Stimulated activated CD4-positive, alpha-beta T cell treated with anti-CD3 and anti-CD28 coated beads, Interleukin-12 subunit alpha, Interleukin-12 subunit beta, amount 100 ng/mL, for 48 hours (primary cell): ENCODE results near the gene SPAG17.
"Not testable (repeated sequence)": the region's sequence is repeated elsewhere in the genome, so short reads cannot be mapped to it uniquely, and the experiment has no call there.

Experiments used
- DNase-seq, 3 donors: peaks; one replicate each; pipeline ENCODE4 v3.0.0-alpha.2; 2020; ENCODE audit warnings: low read depth in 2 of 3, low spot score in 1 of 3

SPAG17 gene

DNA sequence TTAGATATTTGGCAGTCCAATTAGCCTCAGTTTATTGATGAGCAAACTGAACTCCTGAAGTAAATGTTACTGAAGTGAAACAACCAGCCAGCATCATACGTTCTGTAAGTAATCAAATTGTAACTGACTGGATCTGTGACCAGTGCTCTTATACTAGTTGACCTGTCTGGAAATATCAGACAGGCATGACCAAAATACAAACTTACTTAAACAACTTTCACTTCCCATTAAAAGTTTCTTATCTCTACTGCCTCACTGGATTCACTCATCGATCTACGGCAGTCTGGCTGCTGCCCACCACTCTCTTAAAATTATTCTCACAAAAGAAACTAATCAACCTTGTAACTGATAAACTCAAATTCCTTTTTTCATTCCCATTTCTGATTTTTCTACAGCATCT is 199.1 kb downstream of the SPAG17 start:
- DNase-seq, result no peak

DNA sequence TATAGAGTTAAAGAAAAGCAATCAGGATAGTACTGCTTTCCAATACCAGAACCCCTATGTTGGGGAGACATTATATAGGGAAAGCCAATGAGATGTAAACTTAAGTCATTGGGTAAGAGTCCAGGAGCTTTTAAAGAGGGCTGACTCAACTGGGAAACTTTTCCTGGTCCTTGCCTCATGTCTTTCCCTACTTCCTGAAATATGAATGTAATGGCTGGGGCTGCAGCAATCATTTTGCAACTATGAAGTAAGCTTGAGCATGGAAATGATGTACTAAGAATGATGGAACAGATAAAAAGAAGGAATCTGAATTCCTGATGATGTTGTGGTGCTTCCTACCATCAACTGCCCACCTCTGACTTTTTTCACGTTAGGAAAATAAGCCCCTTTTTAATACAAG is 199.8 kb downstream of the SPAG17 start:
- DNase-seq, result no peak

DNA sequence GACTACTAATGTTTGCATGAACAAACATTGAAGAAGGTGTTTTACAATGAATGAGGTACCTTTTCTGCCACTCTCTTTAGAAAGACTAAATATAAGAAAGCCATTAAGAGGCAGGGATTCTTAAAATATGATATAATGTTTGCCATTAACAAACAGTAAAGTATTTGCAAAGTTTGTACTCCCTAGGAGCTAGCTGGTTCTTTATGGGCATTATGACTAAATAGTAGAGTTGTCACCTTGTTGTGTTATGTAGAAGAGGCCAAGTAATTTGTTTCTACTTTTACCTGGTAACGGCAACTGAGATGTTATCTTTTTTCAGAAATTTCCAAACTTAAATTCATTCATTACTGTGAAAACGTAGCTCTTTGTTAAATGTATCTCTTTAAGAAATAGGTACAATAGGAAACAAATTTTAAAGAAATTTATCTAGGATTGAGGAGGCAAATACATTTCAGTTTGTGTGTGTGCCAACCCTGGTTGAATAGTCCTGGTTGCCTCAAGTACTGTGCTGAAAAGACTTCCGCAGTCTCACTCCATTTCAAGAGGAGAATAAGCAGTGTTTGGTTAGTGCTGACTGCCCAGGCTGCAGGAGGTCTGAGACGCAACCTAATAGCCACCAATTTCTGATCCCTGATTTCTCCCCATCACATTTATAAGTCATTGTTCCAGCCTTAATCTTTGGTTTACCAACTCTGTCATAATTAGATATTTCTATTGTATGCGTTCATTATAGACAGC is 203.4 kb downstream of the SPAG17 start:
- no peak for DNase-seq

DNA sequence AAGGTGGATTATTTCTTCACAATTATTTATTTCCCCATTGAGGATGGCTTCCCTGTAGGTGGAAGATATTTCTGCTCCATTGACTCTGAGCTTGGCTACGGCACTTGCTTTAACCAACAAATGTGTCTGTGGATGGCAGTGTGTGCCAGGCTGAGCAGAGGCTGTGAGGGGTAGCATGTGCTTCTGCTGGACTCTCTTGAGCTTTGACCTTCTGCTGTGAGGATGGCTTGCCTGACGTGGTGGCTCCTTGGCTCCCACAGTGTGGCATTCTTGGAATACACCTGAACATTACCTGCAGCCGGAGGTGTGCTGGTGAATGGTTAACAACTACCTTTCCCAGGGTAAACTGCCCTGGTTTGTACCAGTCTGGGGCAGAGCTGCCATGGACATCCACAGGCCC is 208.6 kb downstream of the SPAG17 start:
- no peak for DNase-seq

DNA sequence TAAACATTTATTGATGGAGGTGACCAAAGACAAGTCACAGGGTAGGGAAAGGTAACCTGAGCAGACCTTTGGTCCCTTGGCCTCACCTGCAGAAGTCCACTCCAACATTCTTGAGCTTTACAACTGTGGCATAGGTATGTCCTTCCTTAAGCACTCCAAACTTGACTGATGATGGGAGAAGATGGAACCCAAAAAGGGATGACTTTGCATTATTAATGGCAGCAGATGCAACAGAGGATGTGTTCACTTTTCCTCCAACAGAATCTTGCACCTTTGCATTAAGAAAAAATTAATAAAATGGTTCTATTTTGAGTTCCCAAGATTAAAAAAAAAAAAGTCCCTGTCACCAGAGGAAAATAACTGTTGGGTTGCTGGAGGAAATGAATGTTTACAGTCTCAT is 213.3 kb downstream of the SPAG17 start:
- DNase-seq, result no peak

DNA sequence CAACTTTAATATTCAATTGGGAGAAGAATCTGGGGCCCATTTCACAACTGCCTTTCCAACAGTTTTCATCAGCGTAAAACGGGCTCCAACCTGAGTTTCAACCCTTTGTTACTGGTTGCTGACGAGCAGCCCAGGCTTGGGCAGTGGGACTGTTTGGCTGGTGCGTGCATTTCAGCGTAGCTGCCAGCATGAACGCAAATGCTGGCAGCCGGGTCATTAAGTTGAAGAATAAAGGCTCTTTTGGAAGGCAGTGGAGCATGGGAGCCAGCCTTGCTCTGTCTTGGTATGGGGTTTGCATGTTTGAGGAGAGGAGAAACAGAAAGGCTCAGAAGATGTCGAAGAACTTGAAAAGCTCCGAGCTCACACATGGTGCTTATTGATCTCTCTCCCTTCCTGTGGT is 214.8 kb downstream of the SPAG17 start:
- DNase-seq, result no peak

DNA sequence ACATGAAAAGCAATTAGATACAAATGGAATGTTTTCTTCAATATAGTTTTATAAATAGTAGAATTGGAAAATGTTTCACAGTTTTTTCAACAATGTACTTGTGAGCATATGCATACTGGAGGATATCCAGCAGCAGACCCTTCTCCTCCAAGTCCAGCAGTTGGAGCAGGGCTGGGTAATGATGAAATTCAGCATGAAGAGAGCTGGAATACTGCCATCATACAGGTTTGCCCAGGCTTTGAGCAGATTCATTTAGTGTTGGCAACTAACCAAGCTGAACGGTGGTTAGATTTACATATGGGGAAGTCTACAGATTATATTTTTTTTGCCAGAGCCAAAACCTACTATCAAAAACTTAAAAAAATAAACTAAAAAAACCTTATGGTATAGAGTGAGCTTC is 217.1 kb downstream of the SPAG17 start:
- DNase-seq, result no peak

DNA sequence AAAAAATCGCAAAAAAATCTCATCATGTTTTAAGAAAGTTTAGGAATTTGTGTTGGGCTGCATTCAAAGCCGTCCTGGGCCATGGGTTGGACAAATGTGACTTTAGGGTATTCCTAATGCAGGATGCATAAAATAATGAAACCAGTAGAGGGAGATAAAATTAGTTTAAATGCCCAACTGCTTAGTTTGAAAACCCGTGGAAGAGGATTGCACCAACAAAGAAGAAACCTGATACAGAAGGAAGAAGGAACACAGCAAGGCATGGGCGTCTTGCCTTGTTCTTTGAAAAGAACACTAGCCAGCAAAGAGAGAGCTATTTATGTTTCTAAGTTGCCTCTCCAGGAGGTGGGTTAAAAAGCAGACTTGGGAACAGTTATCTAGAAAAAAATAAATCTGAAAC is 217.6 kb downstream of the SPAG17 start:
- no peak for DNase-seq

DNA sequence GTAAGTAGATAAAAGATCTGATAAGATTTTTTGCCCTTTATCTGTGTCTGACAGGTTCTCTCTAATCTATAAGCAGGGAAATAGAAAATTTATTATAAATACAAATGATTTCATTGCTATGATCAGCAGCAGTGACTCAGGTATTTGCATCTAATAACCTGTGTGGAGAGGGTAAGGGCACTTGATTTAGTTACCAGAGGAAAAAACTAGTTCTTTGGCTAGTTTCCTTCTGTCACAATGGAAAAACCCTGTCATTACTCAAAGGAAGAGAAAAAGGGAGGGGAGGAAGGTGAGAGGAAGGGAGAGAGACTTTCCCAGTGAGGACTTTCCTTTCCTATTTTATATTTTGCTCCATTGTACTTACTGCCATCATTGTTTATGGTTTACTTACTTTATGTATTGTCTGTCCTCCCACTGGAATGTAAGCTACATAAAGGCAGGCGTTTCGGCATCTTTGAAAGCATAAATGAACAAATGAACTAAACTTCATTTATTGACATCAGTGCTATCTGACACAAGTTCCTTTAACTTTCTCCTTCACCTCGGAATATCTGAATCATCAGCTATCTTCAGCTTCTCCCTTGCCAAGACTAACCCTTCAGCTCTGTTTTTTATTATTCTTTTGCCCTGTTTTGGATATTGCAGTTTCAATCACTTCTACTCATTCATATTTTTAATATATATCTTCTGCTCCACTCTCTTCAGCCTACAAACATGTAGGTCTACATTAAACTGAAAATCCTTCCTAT is 220.6 kb downstream of the SPAG17 start:
- DNase-seq, result no peak

DNA sequence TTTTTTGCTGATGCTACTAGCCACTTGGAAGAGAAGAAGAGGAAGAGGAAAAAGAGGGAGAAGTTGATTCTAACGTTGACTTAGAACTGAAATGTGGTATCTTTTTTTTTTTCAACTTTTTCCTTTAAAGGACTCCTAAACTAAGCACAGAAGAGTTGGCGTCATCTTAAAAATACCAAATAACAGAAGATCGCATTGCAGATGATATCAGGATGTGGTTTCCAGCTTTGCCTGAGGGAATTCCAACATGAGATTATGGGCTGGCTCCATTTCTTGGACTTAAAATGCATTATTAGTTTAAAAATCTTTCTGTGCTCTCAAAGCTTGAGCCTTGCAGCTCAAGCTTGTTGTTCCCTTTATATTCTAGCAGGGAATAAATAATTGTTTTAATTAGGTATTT is 225.7 kb downstream of the SPAG17 start:
- no peak for DNase-seq

DNA sequence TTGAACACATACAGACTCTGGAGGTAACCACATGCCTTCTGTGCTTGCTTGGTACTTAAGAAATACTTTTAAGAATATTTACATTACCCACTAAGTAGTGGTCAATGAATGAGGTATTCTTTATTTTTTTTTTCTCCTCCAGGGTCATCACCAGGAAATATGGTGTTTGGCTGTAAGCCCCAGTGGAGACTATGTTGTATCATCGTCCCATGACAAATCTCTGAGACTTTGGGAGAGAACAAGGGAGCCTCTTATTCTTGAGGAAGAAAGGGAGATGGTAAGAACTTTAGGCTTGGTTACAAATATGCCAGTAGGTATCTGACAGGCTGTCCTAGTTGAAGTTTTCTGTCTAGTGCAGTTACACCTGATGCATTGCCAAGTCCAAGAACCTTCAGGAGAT is 232.6 kb downstream of the SPAG17 start:
- no peak for DNase-seq

DNA sequence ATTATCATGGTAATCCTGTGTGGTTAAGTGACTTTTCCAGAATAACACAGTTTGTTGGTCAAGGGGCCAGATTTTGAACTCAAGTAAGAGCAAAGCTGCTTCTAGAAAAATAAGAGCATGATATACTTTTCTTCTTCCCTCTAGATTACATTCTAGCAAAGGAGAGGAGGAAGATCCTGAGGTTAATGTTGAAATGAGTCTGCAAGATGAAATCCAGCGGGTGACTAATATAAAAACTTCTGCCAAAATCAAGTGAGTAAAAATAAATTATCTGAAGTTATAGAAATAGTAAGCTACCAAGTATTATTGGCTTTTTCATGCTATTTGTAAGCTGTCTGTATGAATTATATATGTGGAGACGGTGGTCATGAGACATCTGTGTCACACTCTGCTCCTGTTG is 242.7 kb downstream of the SPAG17 start:
- no peak for DNase-seq

DNA sequence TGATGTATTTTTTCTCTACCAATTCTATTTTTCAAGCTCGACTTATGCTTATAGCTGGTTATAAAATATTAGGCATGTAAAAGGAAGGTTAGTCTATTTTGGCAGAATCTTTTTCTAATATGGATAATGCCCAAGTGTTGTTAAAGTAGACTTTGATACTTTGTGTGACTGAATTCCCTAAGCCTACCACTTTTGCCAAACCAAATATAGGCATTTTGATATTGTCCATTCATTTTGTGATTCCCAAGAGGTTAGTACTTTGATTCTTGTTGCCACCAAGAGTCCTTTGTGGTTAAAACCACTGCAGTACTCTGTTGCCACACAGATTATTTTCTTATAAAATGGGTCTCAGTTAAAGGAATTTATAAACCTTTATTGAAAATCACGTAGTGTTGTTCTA is 251.3 kb downstream of the SPAG17 start:
- DNase-seq, result no peak

DNA sequence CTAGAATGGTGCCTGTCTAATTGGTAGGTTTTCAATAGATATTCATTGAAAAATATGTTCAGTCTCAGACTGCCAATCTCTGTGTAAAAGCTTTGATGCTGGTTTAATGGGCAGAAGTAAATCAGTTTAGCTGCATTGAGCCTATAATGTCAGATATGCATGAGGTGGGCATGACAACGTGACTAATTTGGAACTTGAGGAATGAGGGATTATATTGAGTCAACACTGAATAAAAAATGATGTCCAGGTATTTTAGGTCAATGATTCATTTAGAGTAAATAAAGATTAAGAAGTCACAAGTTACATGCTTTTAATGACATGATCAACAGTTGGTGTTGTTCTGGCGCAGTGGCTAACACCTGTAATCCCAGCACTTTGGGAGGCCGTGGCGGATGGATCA is 252.5 kb downstream of the SPAG17 start:
- no peak for DNase-seq

DNA sequence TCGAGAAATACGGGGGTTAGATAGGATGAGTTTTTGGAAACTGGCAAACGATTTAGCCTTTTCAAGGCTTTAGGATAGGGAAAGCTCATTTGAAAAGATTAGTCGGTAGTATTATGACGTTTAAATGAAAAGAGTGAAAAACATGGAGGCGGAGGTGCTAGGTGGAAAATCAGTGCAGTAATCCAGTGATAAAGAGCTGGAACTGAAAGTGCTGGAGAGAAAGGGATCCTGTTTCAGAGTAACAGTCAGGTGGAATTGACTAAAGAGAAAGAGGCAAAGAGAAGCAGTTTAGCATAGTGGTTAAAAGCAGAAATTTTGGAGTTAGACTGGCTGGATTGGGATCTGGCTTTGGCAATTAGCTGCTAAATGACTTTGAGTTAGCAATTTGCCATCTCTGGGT is 254.5 kb downstream of the SPAG17 start:
- no peak for DNase-seq

DNA sequence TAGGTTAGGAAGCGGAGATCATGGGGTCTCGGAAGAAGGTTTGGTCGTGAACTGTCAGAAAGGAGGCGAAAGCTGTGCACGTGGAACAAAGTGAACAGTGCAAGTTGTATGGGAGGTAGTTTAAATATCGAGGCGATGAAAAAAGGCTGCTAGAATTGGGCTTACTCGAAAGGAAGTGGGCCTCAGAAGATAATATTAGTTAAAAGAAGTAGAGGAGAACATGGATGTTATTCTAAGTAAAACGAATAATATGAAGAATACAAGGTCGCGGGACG is 254.9 kb downstream of the SPAG17 start:
- DNase-seq, result no peak

DNA sequence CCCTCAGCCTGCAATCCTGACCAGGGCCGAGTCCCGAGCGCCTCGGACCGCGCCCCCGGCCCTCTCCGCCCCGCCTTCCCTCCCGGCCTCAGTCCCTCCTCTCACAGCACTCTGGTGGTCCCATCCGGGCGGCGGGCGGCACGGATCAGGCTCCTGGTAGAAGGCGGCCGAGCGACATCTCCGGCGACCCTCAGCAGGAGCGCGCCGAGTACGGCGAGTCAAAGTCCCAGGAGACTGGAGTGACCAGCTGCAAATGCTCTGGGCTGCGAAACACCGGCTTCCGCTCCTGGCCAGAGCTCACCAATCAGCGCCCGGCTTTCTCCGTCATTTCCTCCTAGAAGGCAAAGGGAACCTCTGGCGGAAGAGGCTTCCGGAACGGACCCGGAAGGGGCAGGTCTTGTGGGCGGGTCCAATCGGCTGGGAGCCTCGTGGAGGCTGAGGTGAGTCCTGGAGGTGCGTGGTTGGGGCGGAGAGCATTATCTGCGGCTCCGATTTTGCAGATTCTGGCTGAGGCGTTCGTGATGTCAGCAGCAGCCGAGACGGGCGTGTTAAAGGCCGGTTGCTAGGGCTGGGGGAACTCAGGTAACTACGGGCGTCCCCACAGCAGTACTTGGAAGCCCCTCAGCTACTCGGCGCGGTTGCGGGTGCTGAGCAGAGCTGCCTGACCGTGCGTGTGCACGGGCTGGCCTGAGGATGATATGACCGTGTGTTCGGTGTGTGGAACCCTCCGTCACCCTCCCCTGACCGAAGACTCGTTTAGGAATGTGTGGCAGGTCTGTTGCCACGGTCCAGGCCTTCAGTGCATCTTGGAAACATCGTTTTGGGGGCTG is 255.5 kb downstream of the SPAG17 start, which contains the start of the genes GDAP2 and WDR3:
Gene GDAP2, minus strand, starts transcription at position 279 of the 830 bp plus-strand sequence. CDS start 9,264 bp downstream, outside the sequence.
Gene WDR3, plus strand, starts transcription at position 397 of the 830 bp plus-strand sequence. CDS start 3,581 bp downstream, outside the sequence.
- DNase-seq, result peak; percentile 89 to 96 (median 91)

DNA sequence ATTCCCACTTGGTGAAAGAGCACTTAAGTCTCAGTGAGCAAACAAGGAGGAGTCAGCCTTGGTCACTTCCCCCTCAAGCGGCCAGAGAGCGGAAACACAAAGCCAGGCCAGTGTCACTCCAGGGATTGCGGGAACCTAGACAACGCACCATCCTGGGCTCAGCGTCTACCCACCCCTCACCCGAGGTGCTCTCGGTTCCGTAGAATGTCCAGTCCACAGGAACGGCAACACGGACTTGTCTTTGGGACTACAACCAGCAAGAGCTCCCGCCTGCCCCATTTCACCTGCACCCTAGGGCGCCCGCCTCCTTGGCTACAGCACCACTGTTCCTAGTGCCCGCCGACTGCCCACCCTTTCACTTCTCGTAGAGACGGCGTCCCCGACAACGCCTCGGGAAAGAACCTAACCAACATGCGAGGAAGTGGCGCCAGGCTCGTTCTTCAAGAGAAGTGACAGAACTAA is 256.1 kb downstream of the SPAG17 start:
- peak in 1 of 3 donors; percentile 4 for DNase-seq

DNA sequence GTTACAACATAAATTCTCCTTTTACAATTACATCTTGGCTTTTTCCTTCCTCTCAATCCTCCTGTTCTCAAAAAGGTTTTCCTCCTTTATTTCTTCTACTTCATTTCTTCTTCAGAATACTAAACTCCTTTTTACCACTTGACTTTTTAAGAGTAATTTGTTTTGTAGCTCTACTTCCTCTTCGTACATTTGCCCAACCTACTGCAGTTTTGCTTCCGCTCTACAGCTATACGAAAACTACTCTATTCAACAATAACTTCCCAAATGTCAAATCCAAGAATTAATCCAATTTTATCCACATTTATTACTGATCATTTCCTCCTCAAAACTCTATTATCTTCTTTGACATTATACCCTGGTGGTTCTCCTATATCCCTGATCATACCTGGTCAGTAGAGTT is 259.0 kb downstream of the SPAG17 start:
- DNase-seq, result no peak

DNA sequence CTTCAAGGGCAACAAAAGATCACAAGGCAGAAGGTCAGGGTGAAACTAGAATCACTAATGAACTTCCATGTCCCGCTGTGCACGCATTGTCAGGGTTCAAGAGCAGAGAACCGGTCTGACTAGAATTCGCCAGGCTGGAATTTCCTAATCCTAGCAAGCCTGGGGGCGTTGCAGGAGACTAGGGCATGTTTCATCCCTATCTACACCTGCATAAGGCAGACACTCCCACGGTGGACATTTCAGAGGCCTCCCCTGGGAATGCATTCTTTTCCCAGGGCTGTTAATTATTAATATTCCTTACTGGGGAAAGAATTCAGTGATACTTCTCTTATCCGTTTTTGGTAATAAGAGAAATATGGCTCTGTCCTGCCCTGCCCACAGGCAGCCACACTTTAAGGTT is 262.3 kb downstream of the SPAG17 start:
- not testable (repeated sequence) for DNase-seq

DNA sequence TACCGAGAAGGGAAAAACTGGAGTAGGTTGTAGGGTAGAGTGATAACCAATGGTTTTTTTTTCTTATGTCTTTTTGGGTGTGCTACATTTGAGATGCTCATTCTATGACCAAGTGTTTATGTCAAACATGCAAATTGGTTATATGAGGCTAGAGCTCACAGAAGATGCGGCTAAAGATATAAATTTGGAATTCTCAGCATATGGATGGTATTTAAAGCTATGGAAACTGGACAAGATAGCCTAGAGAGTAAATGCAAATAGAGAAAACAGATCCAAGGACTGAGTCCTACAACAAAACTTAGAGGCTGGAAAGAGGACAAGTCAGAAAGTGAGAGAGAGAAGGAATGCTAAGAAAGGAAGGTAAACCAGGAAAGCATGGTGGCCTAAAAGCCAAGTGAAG is 263.0 kb downstream of the SPAG17 start:
- no peak for DNase-seq

DNA sequence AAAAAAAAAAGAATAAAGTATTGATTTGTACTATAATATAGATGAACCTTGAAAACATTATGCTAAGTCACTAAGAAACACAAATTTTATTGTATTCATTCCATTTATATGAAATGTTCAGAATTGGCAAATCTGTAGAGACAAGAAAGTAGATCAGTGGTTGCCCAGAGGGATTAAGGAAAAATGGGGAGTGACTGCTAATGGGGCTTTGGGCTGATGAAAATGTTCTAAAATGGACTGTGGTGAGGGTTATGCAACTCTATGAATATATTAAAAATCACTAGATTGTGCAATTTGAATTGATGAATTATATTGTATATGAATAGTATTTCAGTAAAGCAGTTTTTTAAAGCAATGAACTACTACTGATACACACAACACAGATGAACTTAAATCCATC is 265.7 kb downstream of the SPAG17 start:
- no peak for DNase-seq
